Posterior cingulate gyrus (tissue), 11 donors: ENCODE data around the gene POM121C.
"Not testable (repeated sequence)": the region's sequence is repeated elsewhere in the genome, so short reads cannot be mapped to it uniquely, and the experiment has no call there.

Experiments used
- DNase-seq, 10 donors: peaks; one replicate each; pipeline versions ENCODE4 v3.0.0 to v3.0.0-alpha.2; 2020 to 2021; ENCODE audit warnings: mixed read lengths in 3 of 10
- intact Hi-C: fragments of 100-400 bp; cut with DNase I; formaldehyde crosslinking; loops from one replicate; pipeline ENCODE4 v1.15.1; 2023

Gene POM121C

GRCh38 chr7:75398771-75399700 lies 87.1 kb downstream of the POM121C start:
- intact Hi-C loops, result not testable (repeated sequence)
- DNase-seq, result peak in 1 of 10 donors; percentile 33

DNA sequence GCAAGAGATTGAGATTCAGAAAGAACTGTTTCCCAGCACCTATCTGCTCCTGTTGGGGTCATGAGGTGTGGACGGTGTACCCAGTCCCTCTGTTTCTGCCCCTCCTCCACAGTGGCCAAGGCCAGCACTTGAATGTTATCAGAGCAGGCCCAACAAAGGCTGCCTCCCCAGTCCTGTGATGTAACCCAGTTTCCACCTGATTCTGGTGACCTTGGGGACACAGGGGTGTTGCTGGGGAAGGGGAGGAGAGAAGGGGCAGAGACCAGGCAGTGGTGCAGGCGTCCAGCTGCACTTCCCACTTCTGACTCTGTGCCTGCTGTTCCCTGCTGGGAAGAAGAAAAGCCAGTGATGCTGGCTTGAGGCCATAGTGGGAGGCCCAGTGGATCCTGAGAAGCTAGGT lies 88.2 kb downstream of the POM121C start:
- DNase-seq, intact Hi-C loops: not testable (repeated sequence)

DNA sequence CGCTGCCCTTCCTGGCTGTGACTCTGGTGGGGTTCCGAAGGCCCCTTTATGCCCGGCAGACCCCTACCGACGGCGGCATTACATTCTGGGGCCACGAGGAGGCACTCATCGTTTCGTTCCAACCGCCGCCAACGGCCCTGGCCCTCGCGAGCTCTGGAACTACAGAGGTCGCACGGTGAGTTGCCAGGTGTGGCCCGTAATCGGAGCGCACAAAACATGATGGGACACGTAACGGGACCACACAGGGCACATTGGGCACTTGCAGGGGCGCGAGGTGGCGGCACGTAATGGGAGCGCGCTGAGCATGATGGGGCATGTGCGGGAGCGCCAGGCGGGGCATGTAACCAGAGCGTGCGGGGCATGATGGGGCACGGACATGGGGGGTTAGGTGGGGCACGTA lies 90.8 kb downstream of the POM121C start, which contains the start of gene TRIM73:
Gene TRIM73, plus strand, starts transcription at position 301 of the 400 bp plus-strand sequence. CDS start 3,305 bp downstream, outside the sequence.
- DNase-seq, result peak in 1 of 10 donors; percentile 20
- intact Hi-C loops, result not testable (repeated sequence)

- intact Hi-C loops, DNase-seq: not testable (repeated sequence)
Measured at GRCh38 chr7:75393194-75393593, 92.9 kb downstream of the POM121C start.

DNA sequence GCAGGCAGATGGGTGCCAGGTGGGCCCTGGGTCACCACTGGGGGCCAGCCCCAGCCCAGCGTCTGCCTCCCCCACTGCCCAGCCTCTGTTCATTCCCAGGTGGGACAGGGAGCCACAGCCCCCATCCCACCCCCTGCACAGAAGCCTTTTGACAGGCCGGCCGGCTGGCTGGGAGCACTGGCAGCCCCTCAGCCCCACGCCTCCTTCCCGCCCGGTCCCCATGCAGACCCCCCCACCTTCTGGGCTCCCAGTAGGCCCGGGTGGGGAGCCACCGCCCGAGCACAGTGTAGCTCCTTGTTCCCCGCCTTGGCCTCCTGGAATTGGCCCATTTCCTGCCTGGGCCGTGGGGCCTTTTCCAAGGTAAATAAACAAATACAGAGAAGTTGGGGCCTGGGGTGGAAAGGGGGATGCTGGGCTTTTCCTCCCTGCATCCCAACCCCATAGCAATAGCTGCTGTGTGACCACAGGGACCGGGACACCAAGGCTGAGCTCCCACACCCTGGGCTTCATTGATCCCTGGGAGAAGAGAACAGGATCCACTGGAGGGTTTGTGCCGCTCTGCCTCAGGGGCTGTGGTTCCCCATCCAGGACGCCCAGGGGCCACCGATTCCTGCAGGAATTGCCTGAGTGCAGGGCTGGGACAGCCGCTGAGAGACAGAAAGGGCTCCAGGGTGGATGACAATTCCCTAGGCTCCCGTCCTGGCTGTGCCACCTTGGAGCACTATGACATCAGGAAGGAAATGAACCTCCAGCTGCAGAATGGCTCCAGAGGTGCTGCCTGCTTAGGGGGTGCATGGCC lies 111.4 kb downstream of the POM121C start:
- intact Hi-C loops, result not testable (repeated sequence)

DNA sequence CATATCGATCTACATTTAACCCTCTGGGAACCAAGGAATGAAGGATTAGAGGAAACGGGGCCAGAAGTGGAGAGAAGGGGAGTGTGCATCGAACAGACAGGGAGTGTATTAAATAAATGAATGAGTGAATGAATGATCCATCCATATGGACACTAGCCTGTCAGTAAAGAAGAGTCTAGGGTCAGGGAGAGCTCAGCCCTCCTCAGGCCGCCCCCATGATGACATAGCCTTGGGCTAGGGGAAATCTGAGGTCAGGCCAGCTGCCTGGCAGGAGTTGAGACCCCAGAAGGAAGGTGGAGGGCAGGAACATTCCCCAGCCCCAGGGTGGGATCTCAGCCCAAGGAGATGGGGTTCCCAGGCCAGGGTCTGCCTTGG lies 112.0 kb downstream of the POM121C start:
- DNase-seq, intact Hi-C loops: not testable (repeated sequence)

More for the DNA sequence above, 111.4 kb downstream of the POM121C start:
- DNase-seq, result not testable (repeated sequence)

- intact Hi-C loops, DNase-seq: not testable (repeated sequence)
Measured at GRCh38 chr7:75367313-75367712, 118.8 kb downstream of the POM121C start.
